ENCODE data around the gene MORC2.

- TF ChIP-seq, protein P1, sequence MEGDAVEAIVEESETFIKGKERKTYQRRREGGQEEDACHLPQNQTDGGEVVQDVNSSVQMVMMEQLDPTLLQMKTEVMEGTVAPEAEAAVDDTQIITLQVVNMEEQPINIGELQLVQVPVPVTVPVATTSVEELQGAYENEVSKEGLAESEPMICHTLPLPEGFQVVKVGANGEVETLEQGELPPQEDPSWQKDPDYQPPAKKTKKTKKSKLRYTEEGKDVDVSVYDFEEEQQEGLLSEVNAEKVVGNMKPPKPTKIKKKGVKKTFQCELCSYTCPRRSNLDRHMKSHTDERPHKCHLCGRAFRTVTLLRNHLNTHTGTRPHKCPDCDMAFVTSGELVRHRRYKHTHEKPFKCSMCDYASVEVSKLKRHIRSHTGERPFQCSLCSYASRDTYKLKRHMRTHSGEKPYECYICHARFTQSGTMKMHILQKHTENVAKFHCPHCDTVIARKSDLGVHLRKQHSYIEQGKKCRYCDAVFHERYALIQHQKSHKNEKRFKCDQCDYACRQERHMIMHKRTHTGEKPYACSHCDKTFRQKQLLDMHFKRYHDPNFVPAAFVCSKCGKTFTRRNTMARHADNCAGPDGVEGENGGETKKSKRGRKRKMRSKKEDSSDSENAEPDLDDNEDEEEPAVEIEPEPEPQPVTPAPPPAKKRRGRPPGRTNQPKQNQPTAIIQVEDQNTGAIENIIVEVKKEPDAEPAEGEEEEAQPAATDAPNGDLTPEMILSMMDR (conservative IDR thresholded peaks at IDR 0.05; ENCODE audit: low read length) = no peak
- TF ChIP-seq EZH2phosphoT487 (IDR thresholded peaks at IDR 0.05; ENCODE audit: borderline replicate concordance, low read depth, low read length) = no peak
Observed at GRCh38 chr22:30877662-30878515, 90.7 kb downstream of the MORC2 start.
